Measurements from ENCODE around the gene SLC25A51.

Gene SLC25A51

DNA sequence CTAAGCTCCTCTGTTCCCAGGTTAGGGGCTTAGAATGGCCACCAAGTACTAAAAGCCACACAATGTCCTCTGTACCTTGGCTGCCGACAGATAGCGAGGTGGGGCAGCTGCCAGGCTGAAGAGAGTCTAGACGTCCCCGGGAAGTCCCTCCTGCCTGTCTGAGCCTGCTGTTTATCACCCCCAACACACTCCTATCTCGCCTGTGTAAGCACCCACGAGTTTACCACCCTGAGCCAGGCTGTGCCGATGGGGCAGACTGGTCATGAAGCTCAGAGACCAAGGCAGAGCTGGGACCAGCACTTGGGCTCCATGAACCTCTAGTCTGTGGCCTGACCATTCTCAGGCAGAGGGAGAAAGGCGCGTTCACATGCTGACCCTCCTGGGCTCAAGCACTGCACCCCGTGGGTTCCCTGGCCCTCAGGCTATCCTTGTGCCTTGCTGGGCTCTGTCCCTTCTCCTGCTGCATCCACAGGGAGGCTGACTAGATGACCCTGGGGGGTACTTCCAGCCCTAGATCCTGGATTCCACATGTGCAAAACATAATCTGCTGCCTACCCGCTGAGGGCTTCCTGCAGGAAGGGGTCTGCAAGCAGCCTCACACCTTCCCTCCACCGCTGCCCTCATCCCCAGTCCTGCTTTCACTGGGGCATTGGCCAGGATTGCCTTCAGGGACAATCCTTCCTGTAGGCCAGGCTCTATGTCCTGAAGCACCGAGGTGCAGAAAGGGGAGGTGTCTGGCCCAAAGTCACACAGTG lies 18.6 kb upstream of the SLC25A51 start:
- no peak for TF ChIP-seq EZH2phosphoT487 (IDR thresholded peaks at IDR 0.05; ENCODE audit: borderline replicate concordance)
- TF ChIP-seq, protein P1, sequence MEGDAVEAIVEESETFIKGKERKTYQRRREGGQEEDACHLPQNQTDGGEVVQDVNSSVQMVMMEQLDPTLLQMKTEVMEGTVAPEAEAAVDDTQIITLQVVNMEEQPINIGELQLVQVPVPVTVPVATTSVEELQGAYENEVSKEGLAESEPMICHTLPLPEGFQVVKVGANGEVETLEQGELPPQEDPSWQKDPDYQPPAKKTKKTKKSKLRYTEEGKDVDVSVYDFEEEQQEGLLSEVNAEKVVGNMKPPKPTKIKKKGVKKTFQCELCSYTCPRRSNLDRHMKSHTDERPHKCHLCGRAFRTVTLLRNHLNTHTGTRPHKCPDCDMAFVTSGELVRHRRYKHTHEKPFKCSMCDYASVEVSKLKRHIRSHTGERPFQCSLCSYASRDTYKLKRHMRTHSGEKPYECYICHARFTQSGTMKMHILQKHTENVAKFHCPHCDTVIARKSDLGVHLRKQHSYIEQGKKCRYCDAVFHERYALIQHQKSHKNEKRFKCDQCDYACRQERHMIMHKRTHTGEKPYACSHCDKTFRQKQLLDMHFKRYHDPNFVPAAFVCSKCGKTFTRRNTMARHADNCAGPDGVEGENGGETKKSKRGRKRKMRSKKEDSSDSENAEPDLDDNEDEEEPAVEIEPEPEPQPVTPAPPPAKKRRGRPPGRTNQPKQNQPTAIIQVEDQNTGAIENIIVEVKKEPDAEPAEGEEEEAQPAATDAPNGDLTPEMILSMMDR (conservative IDR thresholded peaks at IDR 0.05; ENCODE audit: low read length): no peak
- no peaks in the 10 kb centered on the region for H3F3A ChIP-seq (ENCODE audit: low read depth)
- no peaks in the 10 kb centered on the region for H4K20me1 ChIP-seq (ENCODE audit: insufficient read depth, low read length, poor library complexity, severe bottlenecking)
- H2AFZ ChIP-seq (ENCODE audit: low read length): no peak overlapping the region
- H3K4me1 ChIP-seq (ENCODE audit: insufficient read depth, low read length, poor library complexity, severe bottlenecking): no peaks in the 10 kb centered on the region
- H3K36me3 ChIP-seq (ENCODE audit: insufficient read depth, low read length): no peaks in the 10 kb centered on the region
- H3K9ac ChIP-seq (ENCODE audit: low read depth, low read length, poor library complexity, severe bottlenecking): no peak overlapping the region
- H3K27me3 ChIP-seq (ENCODE audit: insufficient read depth, low read length, poor library complexity, severe bottlenecking): no peaks in the 10 kb centered on the region
- H3K4me2 ChIP-seq (ENCODE audit: low read depth, low read length, poor library complexity, severe bottlenecking): no peak overlapping the region
- H3K79me2 ChIP-seq (ENCODE audit: insufficient read depth, low read length): no peaks in the 10 kb centered on the region
- no peaks in the 10 kb centered on the region for H3K9me2 ChIP-seq (replicated peaks; ENCODE audit: low read depth, low read length)
- no peaks in the 10 kb centered on the region for H3K9me3 ChIP-seq (ENCODE audit: insufficient read depth, low read depth, low read length)
- no peak overlapping the region for H3K4me3 ChIP-seq (ENCODE audit: low read length, poor library complexity, severe bottlenecking)

DNA sequence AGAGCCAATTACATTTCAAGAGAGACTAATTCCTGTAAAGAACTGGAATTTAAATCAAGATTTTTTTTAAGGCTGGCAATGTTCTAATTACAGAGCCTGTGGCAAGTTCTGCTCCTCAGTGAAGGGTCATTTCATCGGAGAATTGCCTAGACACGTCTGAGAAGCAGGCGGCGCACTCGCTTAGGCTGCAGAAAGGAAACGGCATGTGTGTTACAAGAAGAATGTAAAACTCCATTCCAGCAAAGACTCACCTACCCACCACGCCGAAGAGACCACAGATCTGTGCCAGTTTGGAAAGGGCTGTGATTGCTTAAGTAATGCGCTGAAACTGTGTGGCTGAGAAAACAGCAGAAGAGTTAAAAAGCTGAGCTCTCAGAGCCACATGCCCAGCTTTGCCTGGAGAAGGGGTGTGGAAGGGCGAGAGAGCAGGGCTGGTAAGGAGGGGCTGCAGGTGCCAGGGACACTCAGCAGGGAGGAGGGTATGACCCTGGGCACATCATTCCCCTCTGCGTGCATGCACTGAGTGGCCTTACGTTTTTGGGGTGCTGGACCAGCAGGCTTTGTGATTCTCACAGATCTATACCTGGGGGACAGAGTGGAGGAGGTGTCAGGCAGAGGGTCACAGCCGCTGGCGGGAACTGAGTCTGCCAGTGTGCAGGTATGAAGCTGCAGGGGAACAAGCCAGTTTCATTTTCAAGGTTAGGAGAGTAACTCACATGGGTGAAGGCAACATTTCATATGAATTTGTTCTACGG lies 17.8 kb upstream of the SLC25A51 start:
- no peaks in the 10 kb centered on the region for H3K27me3 ChIP-seq (ENCODE audit: insufficient read depth, low read length, poor library complexity, severe bottlenecking)
- no peak overlapping the region for H3K9ac ChIP-seq (ENCODE audit: low read depth, low read length, poor library complexity, severe bottlenecking)
- H4K20me1 ChIP-seq (ENCODE audit: insufficient read depth, low read length, poor library complexity, severe bottlenecking): no peaks in the 10 kb centered on the region
- H3K4me3 ChIP-seq (ENCODE audit: low read length, poor library complexity, severe bottlenecking): no peak overlapping the region
- no peaks in the 10 kb centered on the region for H3K9me2 ChIP-seq (replicated peaks; ENCODE audit: low read depth, low read length)
- no peak overlapping the region for H3K4me2 ChIP-seq (ENCODE audit: low read depth, low read length, poor library complexity, severe bottlenecking)
- no peak for TF ChIP-seq EZH2phosphoT487 (IDR thresholded peaks at IDR 0.05; ENCODE audit: borderline replicate concordance)
- TF ChIP-seq, protein P1 (conservative IDR thresholded peaks at IDR 0.05; ENCODE audit: low read length): no peak
- H3K4me1 ChIP-seq (ENCODE audit: insufficient read depth, low read length, poor library complexity, severe bottlenecking): no peaks in the 10 kb centered on the region
- no peaks in the 10 kb centered on the region for H3F3A ChIP-seq (ENCODE audit: low read depth)
- H3K79me2 ChIP-seq (ENCODE audit: insufficient read depth, low read length): no peaks in the 10 kb centered on the region
- H3K36me3 ChIP-seq (ENCODE audit: insufficient read depth, low read length): no peaks in the 10 kb centered on the region
- no peaks in the 10 kb centered on the region for H3K9me3 ChIP-seq (ENCODE audit: insufficient read depth, low read depth, low read length)
- no peak overlapping the region for H2AFZ ChIP-seq (ENCODE audit: low read length)

DNA sequence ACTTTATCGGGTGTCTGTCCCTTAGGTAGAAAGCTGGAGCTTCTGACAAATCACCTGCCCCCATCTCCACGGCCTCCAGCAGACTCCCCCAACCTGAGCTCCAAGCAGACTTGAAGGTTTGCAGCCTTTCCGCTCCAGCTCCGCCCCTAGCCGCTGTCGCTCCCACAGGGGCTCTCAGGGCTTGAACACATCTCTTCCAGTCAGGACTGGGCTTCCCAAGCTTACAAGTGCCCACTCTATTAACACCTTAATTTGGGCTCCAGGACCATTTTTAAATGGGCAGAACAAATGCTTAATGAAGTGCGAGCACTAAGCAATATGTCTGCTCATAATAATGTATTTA lies 17.2 kb upstream of the SLC25A51 start:
- Histone ChIP-seq H3K9me2 (replicated peaks; ENCODE audit: low read depth, low read length) (no peaks in the 10 kb centered on the region), H3K36me3 (ENCODE audit: insufficient read depth, low read length) (no peaks in the 10 kb centered on the region), H3K4me1 (ENCODE audit: insufficient read depth, low read length, poor library complexity, severe bottlenecking) (no peaks in the 10 kb centered on the region), H3F3A (ENCODE audit: low read depth) (no peaks in the 10 kb centered on the region), H3K9me3 (ENCODE audit: insufficient read depth, low read depth, low read length) (no peaks in the 10 kb centered on the region), H3K27me3 (ENCODE audit: insufficient read depth, low read length, poor library complexity, severe bottlenecking) (no peaks in the 10 kb centered on the region), H4K20me1 (ENCODE audit: insufficient read depth, low read length, poor library complexity, severe bottlenecking) (no peaks in the 10 kb centered on the region), H3K79me2 (ENCODE audit: insufficient read depth, low read length) (no peaks in the 10 kb centered on the region), H3K4me2 (ENCODE audit: low read depth, low read length, poor library complexity, severe bottlenecking) (no peak overlapping the region), H2AFZ (ENCODE audit: low read length) (no peak overlapping the region), H3K4me3 (ENCODE audit: low read length, poor library complexity, severe bottlenecking) (no peak overlapping the region), H3K9ac (ENCODE audit: low read depth, low read length, poor library complexity, severe bottlenecking) (no peak overlapping the region)
- TF ChIP-seq, protein P1 (conservative IDR thresholded peaks at IDR 0.05; ENCODE audit: low read length): no peak
- TF ChIP-seq EZH2phosphoT487 (IDR thresholded peaks at IDR 0.05; ENCODE audit: borderline replicate concordance): no peak

Measured in Loucy (cell line).